ENCODE results near the gene FAM184A.

DNA sequence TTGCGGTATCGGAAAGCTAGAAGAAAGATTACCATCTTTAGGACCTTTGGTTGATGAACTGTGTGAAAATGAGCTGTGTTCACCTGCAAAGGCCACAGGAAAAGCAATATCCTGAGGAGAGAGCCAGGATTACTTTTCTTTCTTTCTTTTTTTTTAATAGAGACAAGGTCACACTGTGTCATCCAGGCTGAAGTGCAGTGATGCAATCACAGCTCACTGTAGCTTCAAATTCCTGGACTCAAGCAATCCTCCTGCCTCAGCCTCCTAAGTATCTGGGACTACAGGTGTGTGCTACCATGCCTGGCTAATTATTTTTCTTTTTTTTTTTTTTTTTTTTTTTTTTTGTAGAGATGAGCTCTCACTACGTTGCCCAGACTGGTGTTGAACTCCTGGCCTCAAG lies 17.2 kb downstream of the FAM184A start:
- TF ChIP-seq PHF8 (IDR thresholded peaks at IDR 0.05; ENCODE audit: borderline replicate concordance, low read depth) (no peak), MYC (IDR thresholded peaks at IDR 0.05; ENCODE audit: borderline replicate concordance, low read length) (no peak)

All from A549 (cell line).